GM12878 (cell line): Measurements from ENCODE around the gene KIAA1217. TPM values are rescaled to one million over a fixed set of nuclear protein-coding genes. Genes with fewer than 3 reads are reported as not detected.

Source experiments
- ATAC-seq: fragments of 200-7000 bp; cut with Tn5 transposase; 3 replicates; pipeline ENCODE4 v1.9.1; 2020; ENCODE audit warnings: mild to moderate bottlenecking, moderate library complexity
- BruUV-seq: library from RNA; stranded (reverse); fragments of 400-500 nt; replicated peaks from 2 replicates; lab custom pipeline; 2021; lab: Mats Ljungman, UMichigan
- CTCF ChIA-PET: fragments of 300-600 bp; sonication (Branson Sonifier 250); formaldehyde crosslinking; extraction: SDS; loops from one replicate; lab custom pipeline; 2021; ENCODE audit warnings: inconsistent platforms; lab: Yijun Ruan, JAX
- POLR2A ChIA-PET: fragments of 350-600 bp; formaldehyde crosslinking; extraction: SDS; loops from one replicate; lab custom pipeline; 2021; ENCODE audit warnings: inconsistent platforms; lab: Charles Lee
- RAD21 ChIA-PET: fragments of 300-600 bp; sonication (Branson Sonifier 250); formaldehyde crosslinking; loops from one replicate; lab custom pipeline; 2023; ENCODE audit warnings: antibody characterized with exemption; ENCODE audit not compliant: unreplicated experiment; lab: Charles Lee
- SMC1A ChIA-PET: fragments of 300-600 bp; sonication (Branson Sonifier 250); formaldehyde crosslinking; loops from one replicate; lab custom pipeline; 2023; ENCODE audit not compliant: unreplicated experiment, uncharacterized antibody; lab: Charles Lee
- DNase-seq: peaks from one replicate; pipeline ENCODE4 v3.0.0-alpha.2; 2011; ENCODE audit warnings: low read depth, low spot score
- FAIRE-seq: peaks from 3 replicates; lab custom pipeline; 2011; peaks lifted over from hg19 to GRCh38; lab: Jason Lieb, UNC
- H2AFZ ChIP-seq: 2 replicates; pipeline ENCODE4 v1.6.0; 2011; ENCODE audit warnings: low read depth, low read length, control low read depth; ENCODE audit not compliant: control insufficient read depth
- H3K27ac ChIP-seq: 2 replicates; pipeline ENCODE4 v1.5.1; 2011; ENCODE audit warnings: control low read depth; ENCODE audit not compliant: control insufficient read depth, insufficient read depth
- H3K27me3 ChIP-seq, 2 experiments: replicated peaks in 1 of 2; 2 replicates each; pipeline versions ENCODE4 v1.6.0 to v1.6.1; 2011; ENCODE audit warnings: low read length in 1 of 2; ENCODE audit not compliant: control insufficient read depth in 2 of 2, insufficient read depth in 2 of 2
- H3K36me3 ChIP-seq, 2 experiments: 2 replicates each; pipeline ENCODE4 v1.5.1; 2011; ENCODE audit warnings: low read length in 1 of 2; ENCODE audit not compliant: control insufficient read depth in 2 of 2, insufficient read depth in 2 of 2
- H3K4me1 ChIP-seq: 2 replicates; pipeline ENCODE4 v1.6.1; 2011; ENCODE audit warnings: mild to moderate bottlenecking, low read length, moderate library complexity, mixed read lengths; ENCODE audit not compliant: control insufficient read depth, insufficient read depth
- H3K4me2 ChIP-seq: 2 replicates; pipeline ENCODE4 v1.6.0; 2011; ENCODE audit warnings: control low read depth; ENCODE audit not compliant: control insufficient read depth, insufficient read depth
- H3K4me3 ChIP-seq: fragments of 200-600 bp; sonication (generic); 2 replicates; pipeline ENCODE4 v1.5.1; 2016
- H3K79me2 ChIP-seq: 2 replicates; pipeline ENCODE4 v1.6.0; 2011; ENCODE audit warnings: low read length; ENCODE audit not compliant: control insufficient read depth, insufficient read depth
- H3K9ac ChIP-seq: 2 replicates; pipeline ENCODE4 v1.8.0; 2011; ENCODE audit warnings: low read length, control low read depth, mixed read lengths; ENCODE audit not compliant: control insufficient read depth, insufficient read depth
- H3K9me3 ChIP-seq: replicated peaks from 3 replicates; pipeline ENCODE4 v1.5.1; 2011; ENCODE audit warnings: mild to moderate bottlenecking, low read length; ENCODE audit not compliant: control insufficient read depth, insufficient read depth
- H4K20me1 ChIP-seq: 2 replicates; pipeline ENCODE4 v1.6.0; 2011; ENCODE audit not compliant: control insufficient read depth, insufficient read depth
- BRCA1 ChIP-seq: IDR thresholded peaks from 2 replicates; pipeline ENCODE4 v1.6.1; 2011; ENCODE audit warnings: low read depth, low read length, improper control_type of control experiment
- HDAC6 ChIP-seq: fragments of 200-600 bp; sonication (generic); IDR thresholded peaks from one replicate; pipeline ENCODE4 v1.8.0; 2017; ENCODE audit warnings: antibody characterized with exemption; ENCODE audit not compliant: unreplicated experiment
- KAT2A ChIP-seq: conservative IDR thresholded peaks from 2 replicates; pipeline ENCODE4 v1.6.1; 2011; ENCODE audit warnings: low read depth, low read length; ENCODE audit not compliant: control insufficient read depth
- NFYB ChIP-seq: IDR thresholded peaks from 2 replicates; pipeline ENCODE4 v1.6.1; 2011; ENCODE audit warnings: low read depth, mild to moderate bottlenecking, low read length, improper control_type of control experiment, moderate library complexity; ENCODE audit not compliant: insufficient read depth
- NRF1 ChIP-seq: conservative IDR thresholded peaks from 2 replicates; pipeline ENCODE4 v1.6.1; 2011; ENCODE audit warnings: mild to moderate bottlenecking, low read depth, low read length, improper control_type of control experiment
- PML ChIP-seq: IDR thresholded peaks from 2 replicates; pipeline ENCODE4 v1.6.1; 2012; ENCODE audit warnings: low read length, inconsistent platforms
- ZNF622 ChIP-seq: fragments of 450-650 bp; IDR thresholded peaks from 2 replicates; pipeline ENCODE4 v1.6.1; 2017; ENCODE audit warnings: mild to moderate bottlenecking, inconsistent platforms
- WGBS: methylation state at CpG from one replicate; pipeline ENCODE4 v1.1.6; 2016; ENCODE audit warnings: low lambda C conversion rate; ENCODE audit not compliant: insufficient replicate concordance, insufficient coverage; ENCODE audit errors: missing lambda C conversion rate; 5-methylcytosine and 5-hydroxymethylcytosine counted together
- in situ Hi-C: fragments of 300-500 bp; cut with MboI; formaldehyde crosslinking; loops from 9 replicates; pipeline ENCODE4 v1.14.3; 2018; ENCODE audit warnings: mixed read lengths
- intact Hi-C: fragments of 100-400 bp; cut with micrococcal nuclease; formaldehyde crosslinking; loops from one replicate; pipeline ENCODE4 v1.14.2; 2022; ENCODE audit not compliant: unreplicated experiment
- polyA plus RNA-seq, 11 experiments: library from polyadenylated mRNA; depleted of rRNA in 4 of 11; unstranded in 6 of 11; stranded (reverse) in 5 of 11; fragments of >200 nt; fragmentation: Nextera tagmentation in 4 of 11; fragmentation: Illumina TruSeq in 1 of 11; extraction: Ambion mirVana in 4 of 11; extraction: Trizol in 1 of 11; gene quantifications; 1 replicate in 1 of 11; 2 replicates in 10 of 11; pipeline versions ENCODE4 v1.2.1 to v1.2.3, GENCODE V29; 2011 to 2016; ENCODE audit warnings: inconsistent platforms in 2 of 11, missing spikeins in 2 of 11, low read depth in 1 of 11
- total RNA-seq, 4 experiments: library from RNA; depleted of rRNA in 3 of 4; stranded (reverse); fragments of >200 nt in 3 of 4; fragmentation: Illumina TruSeq in 1 of 4; extraction: Trizol in 1 of 4; gene quantifications; 2 replicates each; pipeline versions ENCODE4 v1.2.1 to v1.2.3, GENCODE V29; 2013 to 2021
- TF ChIP-seq, protein P1 (sequence below): fragments of 150-350 bp; IDR thresholded peaks from 2 replicates; pipeline ENCODE4 v1.6.1; 2016; ENCODE audit warnings: low read depth, low read length

Gene KIAA1217
- total and polyA plus RNA-seq, 10 of the 15 experiments (the other 5 are each of a cell fraction or from before 2014, with no cell fraction given) = 0.57 to 3.8 (median 2.1) TPM

DNA sequence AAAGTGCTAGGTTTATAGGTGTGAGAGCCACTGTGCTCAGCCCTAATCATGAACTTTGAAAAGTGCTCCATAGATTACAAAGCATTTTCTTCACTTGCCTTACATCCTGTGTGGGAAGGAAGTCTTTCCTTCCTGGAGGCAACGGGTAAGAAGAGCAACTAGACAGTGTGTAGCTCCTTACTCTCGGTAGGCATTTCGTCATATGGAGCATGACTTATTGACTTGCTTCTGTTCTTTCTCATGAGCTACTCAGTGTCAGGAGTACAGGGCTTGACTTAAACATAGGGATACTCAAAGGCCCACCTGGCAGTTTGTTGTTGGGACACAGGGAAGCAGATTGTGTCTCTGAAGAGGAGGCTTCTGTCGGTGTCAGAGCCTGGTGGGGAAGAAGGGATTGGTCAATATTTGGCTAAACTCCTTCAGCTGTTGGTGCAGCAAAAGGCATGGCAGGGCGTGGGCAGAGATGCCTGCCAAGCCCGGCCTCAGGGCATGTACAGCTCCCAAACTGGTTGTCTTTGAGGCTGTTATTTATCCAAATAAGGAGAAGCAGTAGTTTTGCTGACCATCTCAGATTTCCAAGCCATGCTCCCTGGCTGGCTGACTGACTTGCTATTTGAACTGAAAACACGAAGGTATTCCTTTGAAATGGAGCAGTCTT is 248.9 kb downstream of the KIAA1217 start:
- CTCF ChIA-PET = no interaction called here
- TF ChIP-seq HDAC6 (no peak), BRCA1 (no peak), NFYB (no peak), ZNF622 (no peak), KAT2A (no peak), NRF1 (no peak), PML (no peak)
- TF ChIP-seq, protein P1, sequence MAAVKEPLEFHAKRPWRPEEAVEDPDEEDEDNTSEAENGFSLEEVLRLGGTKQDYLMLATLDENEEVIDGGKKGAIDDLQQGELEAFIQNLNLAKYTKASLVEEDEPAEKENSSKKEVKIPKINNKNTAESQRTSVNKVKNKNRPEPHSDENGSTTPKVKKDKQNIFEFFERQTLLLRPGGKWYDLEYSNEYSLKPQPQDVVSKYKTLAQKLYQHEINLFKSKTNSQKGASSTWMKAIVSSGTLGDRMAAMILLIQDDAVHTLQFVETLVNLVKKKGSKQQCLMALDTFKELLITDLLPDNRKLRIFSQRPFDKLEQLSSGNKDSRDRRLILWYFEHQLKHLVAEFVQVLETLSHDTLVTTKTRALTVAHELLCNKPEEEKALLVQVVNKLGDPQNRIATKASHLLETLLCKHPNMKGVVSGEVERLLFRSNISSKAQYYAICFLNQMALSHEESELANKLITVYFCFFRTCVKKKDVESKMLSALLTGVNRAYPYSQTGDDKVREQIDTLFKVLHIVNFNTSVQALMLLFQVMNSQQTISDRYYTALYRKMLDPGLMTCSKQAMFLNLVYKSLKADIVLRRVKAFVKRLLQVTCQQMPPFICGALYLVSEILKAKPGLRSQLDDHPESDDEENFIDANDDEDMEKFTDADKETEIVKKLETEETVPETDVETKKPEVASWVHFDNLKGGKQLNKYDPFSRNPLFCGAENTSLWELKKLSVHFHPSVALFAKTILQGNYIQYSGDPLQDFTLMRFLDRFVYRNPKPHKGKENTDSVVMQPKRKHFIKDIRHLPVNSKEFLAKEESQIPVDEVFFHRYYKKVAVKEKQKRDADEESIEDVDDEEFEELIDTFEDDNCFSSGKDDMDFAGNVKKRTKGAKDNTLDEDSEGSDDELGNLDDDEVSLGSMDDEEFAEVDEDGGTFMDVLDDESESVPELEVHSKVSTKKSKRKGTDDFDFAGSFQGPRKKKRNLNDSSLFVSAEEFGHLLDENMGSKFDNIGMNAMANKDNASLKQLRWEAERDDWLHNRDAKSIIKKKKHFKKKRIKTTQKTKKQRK = no peak
- WGBS = 32% methylated on average over 7 of the region's 7 CpGs
- no peak for FAIRE-seq
- POLR2A ChIA-PET = no interaction called here
- in situ Hi-C loops = no loop called here
- Histone ChIP-seq H3K9me3 (no peaks in the 10 kb centered on the region; the same call in 1 of the 3 replicates), H3K4me3 (no peak overlapping the region), H3K9ac (no peak overlapping the region), H3K4me2 (no peak overlapping the region), H3K79me2 (no peaks in the 10 kb centered on the region), H3K27ac (no peak overlapping the region), H2AFZ (no peak overlapping the region), H3K27me3 (no peaks in the 10 kb centered on the region), H3K36me3 (no peaks in the 10 kb centered on the region), H4K20me1 (no peaks in the 10 kb centered on the region), H3K4me1 (no peaks in the 10 kb centered on the region)
- ATAC-seq = no peak
- BruUV-seq = no TSS peak
- RAD21 ChIA-PET = interaction anchor here (0.6 kb wide), 1 partner anchor 144 kb away, joined by 3 read pairs; no protein-coding TSS in a partner anchor
- intact Hi-C loops = no loop called here
- SMC1A ChIA-PET = interaction anchor here (0.6 to 2.5 kb wide), 3 partner anchors 15 to 324 kb away, joined by 3 to 6 read pairs (median 4); no protein-coding TSS in a partner anchor
- DNase-seq = no peak
